ENCODE data around the gene CAPN8. TPM values are rescaled to one million over a fixed set of nuclear protein-coding genes. Genes with fewer than 3 reads are reported as not detected.

The CAPN8 gene
- total RNA-seq, result not detected in 2 replicates

GRCh38 chr1:223665592-223666312 lies at the start of gene CAPN8:
Gene CAPN8 (minus strand): TSS chr1:223665701. CDS start chr1:223665646, 55 bp downstream.

GRCh38 chr1:223712194-223712849 lies 46.8 kb upstream of the CAPN8 start, which contains the start of gene CAPN2:
Gene CAPN2 (plus strand): TSS chr1:223712539. CDS start chr1:223712641, 102 bp downstream.

Small RNA genes lying within 50 kb of the gene (small RNA-seq; reads per million reads assigned to genes)
- not detected for gene RNU6-1248P
- gene SNRPEP10, result not detected

Other genes starting within 250 kb of the CAPN8 start
- gene CAPN2, start 46.8 kb upstream of the CAPN8 start, total RNA-seq, result 467 and 471 TPM in 2 replicates
- 32.7 and 37.0 TPM in 2 replicates for gene TP53BP2, start 180.2 kb upstream of the CAPN8 start, total RNA-seq

Measured in thoracic aorta endothelial cell (primary cell).